HCT116 (cell line): ENCODE measurements around the gene TNC. TPM values are rescaled to one million over a fixed set of nuclear protein-coding genes. Genes with fewer than 3 reads are reported as not detected.

ENCODE experiments used
- ATAC-seq: fragments of 200-7000 bp; cut with Tn5 transposase; 2 replicates; pipeline ENCODE4 v1.9.1; 2020; ENCODE audit warnings: mild to moderate bottlenecking, moderate library complexity
- BruUV-seq: library from RNA; stranded (reverse); fragments of 400-500 nt; replicated peaks from 2 replicates; lab custom pipeline; 2021; lab: Mats Ljungman, UMichigan
- CTCF ChIA-PET: fragments of 300-600 bp; sonication (Branson Sonifier 250); formaldehyde crosslinking; loops from one replicate; lab custom pipeline; 2021; ENCODE audit warnings: antibody characterized with exemption; lab: Charles Lee
- POLR2A ChIA-PET: fragments of 300-600, 350-600 bp; sonication (Branson Sonifier 250); formaldehyde crosslinking; loops from one replicate; lab custom pipeline; 2021; ENCODE audit warnings: antibody characterized with exemption; lab: Charles Lee
- RAD21 ChIA-PET, 2 experiments: fragments of 300-600 bp; sonication (Branson Sonifier 250); formaldehyde crosslinking; loops; one replicate each; lab custom pipeline; 2023; ENCODE audit warnings: low total read pairs in 2 of 2; ENCODE audit not compliant: uncharacterized antibody in 2 of 2, unreplicated experiment in 2 of 2, low non-redundant PET in 1 of 2; lab: Charles Lee
- DNase-seq: peaks from one replicate; pipeline ENCODE4 v3.0.0-alpha.2; 2010; ENCODE audit warnings: low read depth, low spot score
- H2AFZ ChIP-seq: fragments of 200-600 bp; shearing (Covaris generic), sonication (generic); 2 replicates; pipeline ENCODE4 v1.6.1; 2017; ENCODE audit warnings: low read depth, mixed run types, mixed read lengths, antibody characterized with exemption, low read length; ENCODE audit not compliant: poor library complexity, severe bottlenecking
- H3K27ac ChIP-seq: 2 replicates; pipeline ENCODE4 v1.5.1; 2012; ENCODE audit warnings: low read depth, low read length
- H3K27me3 ChIP-seq: fragments of 200-600 bp; sonication (generic); 2 replicates; pipeline ENCODE4 v1.6.1; 2016; ENCODE audit warnings: mixed run types, low read length, mixed read lengths; ENCODE audit not compliant: insufficient read depth
- H3K36me3 ChIP-seq, 2 experiments: fragments of 200-500 bp in 1 of 2; fragments of 200-600 bp in 1 of 2; sonication (Bioruptor generic) in 1 of 2; sonication (generic) in 1 of 2; 2 replicates each; pipeline versions ENCODE4 v1.5.1 to v1.6.1; 2014 to 2016; ENCODE audit warnings: low read length in 2 of 2, inconsistent platforms in 1 of 2, mixed read lengths in 1 of 2, mixed run types in 1 of 2; ENCODE audit not compliant: insufficient read depth in 2 of 2, control insufficient read depth in 1 of 2
- H3K4me1 ChIP-seq, 2 experiments: fragments of 200-600 bp in 1 of 2; sonication (generic) in 1 of 2; 2 replicates each; pipeline versions ENCODE4 v1.5.1 to v1.6.1; 2012 to 2017; ENCODE audit warnings: low read length in 2 of 2, inconsistent platforms in 1 of 2, mild to moderate bottlenecking in 1 of 2, mixed read lengths in 1 of 2, mixed run types in 1 of 2, moderate library complexity in 1 of 2; ENCODE audit not compliant: insufficient read depth in 2 of 2, control insufficient read depth in 1 of 2
- H3K4me2 ChIP-seq: fragments of 200-600 bp; sonication (generic); 2 replicates; pipeline ENCODE4 v1.6.1; 2017; ENCODE audit warnings: mixed run types, low read length, mixed read lengths
- H3K4me3 ChIP-seq, 2 experiments: fragments of 200-600 bp in 1 of 2; sonication (generic) in 1 of 2; replicated peaks in 1 of 2; 2 replicates each; pipeline ENCODE4 v1.5.1; 2011 to 2016; ENCODE audit warnings: low read length in 2 of 2, control low read depth in 1 of 2, low read depth in 1 of 2, mild to moderate bottlenecking in 1 of 2, mixed read lengths in 1 of 2, mixed run types in 1 of 2
- H3K79me2 ChIP-seq: fragments of 200-600 bp; sonication (generic); 2 replicates; pipeline ENCODE4 v1.6.1; 2017; ENCODE audit warnings: mild to moderate bottlenecking, mixed run types, low read length, moderate library complexity, mixed read lengths; ENCODE audit not compliant: insufficient read depth
- H3K9ac ChIP-seq: fragments of 200-600 bp; sonication (generic); 2 replicates; pipeline ENCODE4 v1.6.1; 2016; ENCODE audit warnings: low read length, mixed read lengths
- H3K9me2 ChIP-seq: fragments of 200-600 bp; sonication (generic), shearing (Covaris generic); 2 replicates; pipeline ENCODE4 v1.6.1; 2017; ENCODE audit warnings: mixed run types, mild to moderate bottlenecking, moderate library complexity; ENCODE audit not compliant: insufficient read depth
- H3K9me3 ChIP-seq, 2 experiments: fragments of 200-500 bp in 1 of 2; fragments of 200-600 bp in 1 of 2; sonication (Bioruptor generic) in 1 of 2; sonication (generic) in 1 of 2; 2 replicates each; pipeline ENCODE4 v1.6.1; 2014 to 2017; ENCODE audit warnings: low read length in 2 of 2, mixed read lengths in 2 of 2, inconsistent platforms in 1 of 2, low read depth in 1 of 2, mild to moderate bottlenecking in 1 of 2, mixed run types in 1 of 2, moderate library complexity in 1 of 2; ENCODE audit not compliant: control insufficient read depth in 1 of 2, insufficient read depth in 1 of 2
- H4K20me1 ChIP-seq: fragments of 200-600 bp; sonication (generic), shearing (Covaris generic); 2 replicates; pipeline ENCODE4 v1.6.1; 2017; ENCODE audit warnings: mixed run types, mild to moderate bottlenecking, moderate library complexity; ENCODE audit not compliant: insufficient read depth
- ATF3 ChIP-seq: IDR thresholded peaks from 2 replicates; pipeline ENCODE4 v1.6.1; 2012
- CEBPB ChIP-seq: IDR thresholded peaks from 2 replicates; pipeline ENCODE4 v1.6.1; 2012; ENCODE audit warnings: low read depth
- ELF1 ChIP-seq: IDR thresholded peaks from 2 replicates; pipeline ENCODE4 v1.6.1; 2012; ENCODE audit warnings: low read depth, borderline replicate concordance
- EZH2phosphoT487 ChIP-seq: fragments of 200-600 bp; IDR thresholded peaks from 2 replicates; pipeline ENCODE4 v1.6.1; 2018; ENCODE audit warnings: antibody characterized with exemption, borderline replicate concordance
- POLR2A ChIP-seq: IDR thresholded peaks from 2 replicates; pipeline ENCODE4 v1.7.0; 2011; ENCODE audit warnings: borderline replicate concordance; ENCODE audit not compliant: insufficient read depth, insufficient read length; ENCODE audit errors: extremely low read depth
- RAD21 ChIP-seq: IDR thresholded peaks from 2 replicates; pipeline ENCODE4 v1.6.1; 2012; ENCODE audit warnings: low read depth, mild to moderate bottlenecking
- REST ChIP-seq: IDR thresholded peaks from 2 replicates; pipeline ENCODE4 v1.6.1; 2012; ENCODE audit warnings: low read depth
- SIN3A ChIP-seq: IDR thresholded peaks from 2 replicates; pipeline ENCODE4 v1.6.1; 2012; ENCODE audit warnings: low read depth
- SRF ChIP-seq: IDR thresholded peaks from 2 replicates; pipeline ENCODE4 v1.6.1; 2012; ENCODE audit warnings: low read depth
- ZFX ChIP-seq: fragments of 450-650 bp; IDR thresholded peaks from 2 replicates; pipeline ENCODE4 v1.6.1; 2017
- intact Hi-C: fragments of 100-400 bp; cut with micrococcal nuclease; formaldehyde crosslinking; loops from 2 replicates; pipeline ENCODE4 v1.10.0; 2022
- total RNA-seq: library from RNA; stranded (reverse); gene quantifications from one replicate; pipeline ENCODE4 v1.2.1, GENCODE V29; 2021; ENCODE audit not compliant: unreplicated experiment

The TNC gene
- total RNA-seq, 1 experiment from 2014 or later = 0.49 TPM

- Histone ChIP-seq H3K4me2 (no peak overlapping the region), H3K4me1 (peaks cover 5 to 15% of the 10 kb centered on the region in 2 experiments; a peak in 3 of 4 replicates), H3K9ac (no peak overlapping the region), H3K27ac (no peak overlapping the region), H3K79me2 (no peaks in the 10 kb centered on the region), H3K9me2 (no peaks in the 10 kb centered on the region), H3K36me3 (no peaks in the 10 kb centered on the region), H2AFZ (no peak overlapping the region), H3K27me3 (peaks cover 44% of the 10 kb centered on the region; the same call in 1 of the 2 replicates), H4K20me1 (no peaks in the 10 kb centered on the region), H3K9me3 (no peaks in the 10 kb centered on the region), H3K4me3 (no peak overlapping the region)
- ChIA-PET RAD21 (no interaction called here), CTCF (no interaction called here), POLR2A (no interaction called here)
- TF ChIP-seq SIN3A (no peak), SRF (no peak), CEBPB (no peak), ZFX (no peak), RAD21 (no peak), ATF3 (no peak), ELF1 (no peak), POLR2A (no peak), REST (no peak), EZH2phosphoT487 (no peak)
- DNase-seq (no peak), ATAC-seq (no peak)
- BruUV-seq = no TSS peak
- intact Hi-C loops = no loop called here
These were observed 5.0 kb upstream of the TNC start for GRCh38 chr9:115122937-115123336.
